Immature natural killer cell (primary cell): ENCODE data around the gene FARP2. TPM values are rescaled to one million over a fixed set of nuclear protein-coding genes. Genes with fewer than 3 reads are reported as not detected.

ENCODE experiments used
- DNase-seq, 3 donors: peaks; one replicate each; pipeline ENCODE4 v3.0.0; 2022; ENCODE audit warnings: mixed read lengths in 1 of 3
- H3K27ac Mint-ChIP-seq, 6 donors: one replicate each; pipeline ENCODE4 v1.8.0; 2020; ENCODE audit warnings: mixed read lengths in 6 of 6, mild to moderate bottlenecking in 5 of 6, inconsistent platforms in 4 of 6, moderate library complexity in 3 of 6
- H3K27me3 Mint-ChIP-seq, 3 donors: one replicate each; pipeline ENCODE4 v1.8.0; 2020 to 2021; ENCODE audit warnings: low read depth in 3 of 3, mild to moderate bottlenecking in 3 of 3, mixed read lengths in 3 of 3, moderate library complexity in 3 of 3, inconsistent platforms in 1 of 3
- H3K36me3 Mint-ChIP-seq, 3 donors: one replicate each; pipeline ENCODE4 v1.8.0; 2020; ENCODE audit warnings: mixed read lengths in 3 of 3, inconsistent platforms in 2 of 3, mild to moderate bottlenecking in 2 of 3
- H3K4me1 Mint-ChIP-seq, 2 donors: one replicate each; pipeline ENCODE4 v1.8.0; 2020; ENCODE audit warnings: inconsistent platforms in 2 of 2, mild to moderate bottlenecking in 2 of 2, mixed read lengths in 2 of 2, moderate library complexity in 1 of 2
- H3K4me3 Mint-ChIP-seq, 5 donors: one replicate each; pipeline ENCODE4 v1.8.0; 2020; ENCODE audit warnings: mild to moderate bottlenecking in 5 of 5, mixed read lengths in 5 of 5, inconsistent platforms in 3 of 5, moderate library complexity in 3 of 5
- H3K9me3 Mint-ChIP-seq, 6 donors: one replicate each; pipeline ENCODE4 v1.8.0; 2020; ENCODE audit warnings: mild to moderate bottlenecking in 6 of 6, mixed read lengths in 6 of 6, inconsistent platforms in 4 of 6, moderate library complexity in 3 of 6
- polyA plus RNA-seq, 3 donors: library from polyadenylated mRNA; unstranded; fragments of 300-500 nt; fragmentation: Illumina TruSeq; gene quantifications; one replicate each; pipeline ENCODE4 v1.2.3, GENCODE V29; 2021

Gene FARP2
- polyA plus RNA-seq, 3 donors from 2014 or later, result 5.3 to 8.3 (median 8.2) TPM

DNA sequence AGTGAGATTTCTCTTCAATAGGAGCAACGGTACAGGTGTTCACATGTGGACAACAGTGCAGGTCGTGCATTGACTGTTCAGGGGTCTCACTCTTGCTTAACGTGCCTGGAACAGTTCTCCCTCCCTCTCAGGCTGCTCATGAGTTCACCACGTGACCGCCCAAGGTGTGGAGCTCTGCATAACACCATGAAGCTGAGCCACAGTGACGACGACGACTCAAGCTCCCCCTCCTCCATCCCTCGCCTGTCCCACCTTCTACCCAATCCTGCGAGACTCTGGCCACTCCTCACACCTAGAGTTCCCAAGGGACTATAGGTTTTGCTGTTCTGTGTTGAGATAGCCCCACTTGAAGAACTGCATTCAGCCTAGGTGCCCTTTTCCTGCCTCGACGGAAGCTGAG, 109.5 kb downstream of the FARP2 start:
- H3K9me3 Mint-ChIP-seq, result no peaks in the 10 kb centered on the region
- H3K27ac Mint-ChIP-seq, result no peak overlapping the region
- H3K36me3 Mint-ChIP-seq, result peaks cover 0 to 9% (median 4%) of the 10 kb centered on the region in 3 donors
- no peaks in the 10 kb centered on the region for H3K4me1 Mint-ChIP-seq
- DNase-seq, result no peak
- no peak overlapping the region for H3K4me3 Mint-ChIP-seq
- H3K27me3 Mint-ChIP-seq, result peaks cover 0 to 7% (median 6%) of the 10 kb centered on the region in 3 donors

DNA sequence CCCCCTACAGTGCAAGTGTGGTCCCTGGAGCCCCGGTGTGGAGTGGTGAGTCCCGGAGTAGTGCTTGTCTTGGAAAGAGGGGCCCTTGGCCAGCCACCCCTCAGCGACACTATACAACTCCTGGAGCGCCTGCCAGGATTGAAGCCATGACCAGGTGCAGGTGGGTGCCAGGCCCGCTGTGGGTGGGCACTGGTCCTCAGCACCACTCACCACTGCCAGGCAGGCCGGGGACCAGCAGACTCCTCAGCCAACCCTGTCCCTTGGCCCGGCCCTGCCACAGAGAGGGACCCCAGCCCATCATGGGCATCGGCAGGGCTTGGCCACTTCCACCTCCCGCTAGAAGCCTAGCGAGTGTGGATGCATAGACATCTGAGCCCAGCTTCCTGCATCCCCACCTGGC, 110.1 kb downstream of the FARP2 start:
- no peak overlapping the region for H3K4me3 Mint-ChIP-seq
- DNase-seq, result no peak
- H3K36me3 Mint-ChIP-seq, result peaks cover 0 to 9% (median 4%) of the 10 kb centered on the region in 3 donors
- H3K27ac Mint-ChIP-seq, result no peak overlapping the region
- no peaks in the 10 kb centered on the region for H3K4me1 Mint-ChIP-seq
- H3K9me3 Mint-ChIP-seq, result no peaks in the 10 kb centered on the region
- H3K27me3 Mint-ChIP-seq, result peaks cover 0 to 7% (median 3%) of the 10 kb centered on the region in 3 donors

DNA sequence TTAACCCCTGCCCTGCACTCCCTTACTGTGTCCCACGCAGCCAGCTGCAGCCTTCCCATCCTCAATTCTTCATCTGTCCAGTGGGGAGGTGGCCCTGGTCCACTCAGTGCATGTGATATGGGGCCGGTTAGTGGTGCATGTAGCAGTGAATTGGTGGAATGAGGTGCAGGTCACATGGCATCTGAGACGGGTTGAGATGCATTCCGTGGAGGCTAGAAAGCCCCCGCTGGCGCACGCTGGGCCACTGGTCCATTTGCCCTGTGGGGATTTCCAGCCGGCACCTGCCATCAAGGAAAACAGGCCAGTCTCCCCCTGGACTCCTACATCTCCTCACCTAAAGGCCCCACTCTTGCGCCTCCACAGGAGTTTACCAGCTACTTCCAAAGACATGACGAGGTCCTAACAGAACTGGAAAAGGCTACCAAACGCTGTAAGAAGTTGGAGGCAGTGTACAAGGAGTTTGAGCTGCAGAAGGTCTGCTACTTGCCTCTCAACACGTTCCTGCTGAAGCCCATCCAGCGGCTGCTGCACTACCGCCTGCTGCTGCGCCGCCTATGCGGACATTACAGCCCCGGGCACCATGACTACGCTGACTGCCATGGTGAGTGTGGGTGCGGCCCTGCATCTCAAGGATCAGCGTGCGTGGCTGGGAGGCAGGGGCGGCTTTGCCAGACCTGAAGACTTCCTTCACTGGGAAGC, 111.8 kb downstream of the FARP2 start:
- no peak overlapping the region for H3K4me3 Mint-ChIP-seq

DNA sequence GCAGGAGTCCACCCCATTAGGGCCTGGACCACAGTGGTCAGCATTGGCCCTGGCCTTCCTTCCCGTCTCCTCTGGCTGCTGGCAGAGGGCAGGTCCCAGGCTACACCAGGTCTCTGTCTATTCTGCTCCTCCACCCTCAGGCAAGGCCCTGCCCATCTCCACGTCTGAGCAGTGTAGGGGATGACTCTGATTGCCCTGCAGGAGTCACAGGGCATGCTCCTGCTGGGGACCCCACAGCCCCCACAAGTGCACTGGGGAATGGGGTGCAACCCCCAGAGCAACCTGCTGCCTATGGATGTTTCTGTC, 112.3 kb downstream of the FARP2 start:
- H3K4me3 Mint-ChIP-seq, result no peak overlapping the region
- peaks cover 2 to 13% (median 5%) of the 10 kb centered on the region in 3 donors for H3K27me3 Mint-ChIP-seq
- H3K4me1 Mint-ChIP-seq, result no peaks in the 10 kb centered on the region
- no peak overlapping the region for H3K27ac Mint-ChIP-seq
- peaks cover 0 to 7% (median 4%) of the 10 kb centered on the region in 3 donors for H3K36me3 Mint-ChIP-seq
- DNase-seq, result no peak
- no peaks in the 10 kb centered on the region for H3K9me3 Mint-ChIP-seq

More for the DNA sequence above, 111.8 kb downstream of the FARP2 start:
- H3K4me1 Mint-ChIP-seq, result no peaks in the 10 kb centered on the region
- H3K36me3 Mint-ChIP-seq, result peaks cover 0 to 9% (median 4%) of the 10 kb centered on the region in 3 donors
- peaks cover 2 to 13% (median 5%) of the 10 kb centered on the region in 3 donors for H3K27me3 Mint-ChIP-seq
- H3K27ac Mint-ChIP-seq, result no peak overlapping the region
- H3K9me3 Mint-ChIP-seq, result no peaks in the 10 kb centered on the region
- DNase-seq, result no peak

DNA sequence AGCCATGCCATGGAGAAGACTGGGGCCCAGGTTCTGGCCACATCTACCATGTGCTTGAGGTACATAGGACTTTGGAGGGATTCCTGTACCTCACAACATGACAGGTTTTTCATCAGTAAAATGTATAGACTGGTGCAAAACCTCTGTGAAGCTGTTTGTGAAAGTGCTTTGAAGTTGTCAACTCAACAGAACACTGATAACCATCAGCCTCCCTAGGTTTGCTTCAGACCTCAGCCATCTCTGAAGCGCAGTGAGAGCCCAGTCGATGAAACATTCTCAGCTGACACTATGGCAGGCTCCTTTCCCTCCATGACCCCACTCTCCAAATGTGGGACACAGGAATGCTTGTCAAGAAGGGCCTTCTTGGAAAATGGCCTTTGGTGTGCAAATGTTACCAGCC, 113.7 kb downstream of the FARP2 start:
- no peak for DNase-seq
- Mint-ChIP-seq H3K4me3 (no peak overlapping the region), H3K27ac (no peak overlapping the region), H3K4me1 (no peaks in the 10 kb centered on the region), H3K9me3 (no peaks in the 10 kb centered on the region), H3K27me3 (peaks cover 2 to 13% (median 5%) of the 10 kb centered on the region in 3 donors), H3K36me3 (peaks cover 0 to 4% (median 3%) of the 10 kb centered on the region in 3 donors)

DNA sequence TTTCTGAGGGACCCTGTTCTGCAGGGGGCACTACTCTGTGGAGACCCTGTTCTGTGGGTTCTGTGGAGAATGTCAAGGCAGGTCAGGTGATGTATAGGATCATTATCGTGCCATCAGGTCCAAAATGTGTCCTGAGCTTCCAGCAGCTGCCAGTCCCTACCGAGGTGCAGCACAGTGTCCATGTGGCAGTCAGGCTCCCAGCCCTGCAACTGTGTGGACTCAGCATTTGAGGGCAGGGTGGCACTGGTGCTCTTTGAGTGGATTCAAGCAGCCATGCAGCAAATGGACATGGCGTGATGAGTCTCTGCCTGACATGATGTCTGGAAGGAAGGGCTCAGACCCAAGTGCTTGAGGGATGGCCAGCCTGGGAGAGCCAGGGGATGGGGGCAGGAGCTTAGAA, 117.3 kb downstream of the FARP2 start:
- Mint-ChIP-seq H3K9me3 (no peaks in the 10 kb centered on the region), H3K27me3 (peaks cover 0 to 10% (median 5%) of the 10 kb centered on the region in 3 donors), H3K36me3 (peaks cover 0 to 8% (median 0%) of the 10 kb centered on the region in 3 donors), H3K4me1 (no peaks in the 10 kb centered on the region), H3K27ac (no peak overlapping the region), H3K4me3 (no peak overlapping the region)
- DNase-seq, result no peak

DNA sequence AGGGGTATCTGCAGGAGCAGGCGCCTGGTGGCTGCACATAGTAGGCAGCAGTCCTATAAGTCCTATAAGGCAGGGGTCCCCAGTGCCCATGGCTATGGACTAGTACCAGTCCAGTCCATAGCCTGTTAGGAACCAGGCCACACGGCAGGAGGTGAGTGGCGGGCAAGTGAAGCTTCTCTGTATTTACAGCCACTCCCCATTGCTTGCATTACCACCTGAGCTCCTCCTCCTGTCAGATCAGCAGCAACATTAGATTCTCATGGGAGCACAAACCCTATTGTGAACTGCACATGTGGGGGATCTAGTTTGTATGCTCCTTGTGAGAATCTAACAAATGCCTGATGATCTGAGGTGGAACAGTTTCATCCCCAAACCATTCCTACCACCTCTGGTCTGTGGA, 119.2 kb downstream of the FARP2 start:
- no peak for DNase-seq
- H3K27ac Mint-ChIP-seq, result no peak overlapping the region
- no peaks in the 10 kb centered on the region for H3K9me3 Mint-ChIP-seq
- H3K4me1 Mint-ChIP-seq, result no peaks in the 10 kb centered on the region
- no peak overlapping the region for H3K4me3 Mint-ChIP-seq
- H3K27me3 Mint-ChIP-seq, result peaks cover 0 to 10% (median 5%) of the 10 kb centered on the region in 3 donors
- H3K36me3 Mint-ChIP-seq, result peaks cover 0 to 11% (median 3%) of the 10 kb centered on the region in 3 donors

DNA sequence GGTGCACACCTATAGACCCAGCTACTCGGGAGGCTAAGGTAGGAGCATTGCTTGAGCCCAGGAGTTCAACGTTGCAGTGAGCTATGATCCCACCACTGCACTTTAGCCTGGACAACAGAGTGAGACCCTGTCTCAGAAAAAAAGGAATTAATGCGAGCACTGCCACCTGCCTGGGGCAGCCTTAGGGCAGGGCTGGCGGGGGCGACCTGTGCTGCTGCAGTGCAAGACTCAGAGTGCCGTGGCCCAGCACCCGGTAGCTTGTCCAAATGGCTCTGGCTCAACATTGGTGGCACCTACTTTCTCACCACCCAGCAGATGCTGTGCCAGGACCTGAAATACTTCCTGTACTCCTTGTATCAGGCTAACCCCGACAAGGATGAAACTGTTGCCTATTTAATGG, 122.1 kb downstream of the FARP2 start:
- H3K4me3 Mint-ChIP-seq, result no peak overlapping the region
- H3K4me1 Mint-ChIP-seq, result no peaks in the 10 kb centered on the region
- DNase-seq, result no peak
- H3K9me3 Mint-ChIP-seq, result no peaks in the 10 kb centered on the region
- peak overlapping the region in 1 of 6 donors; percentile 49 for H3K27ac Mint-ChIP-seq
- H3K27me3 Mint-ChIP-seq, result no peaks in the 10 kb centered on the region
- peaks cover 0 to 9% (median 3%) of the 10 kb centered on the region in 3 donors for H3K36me3 Mint-ChIP-seq

DNA sequence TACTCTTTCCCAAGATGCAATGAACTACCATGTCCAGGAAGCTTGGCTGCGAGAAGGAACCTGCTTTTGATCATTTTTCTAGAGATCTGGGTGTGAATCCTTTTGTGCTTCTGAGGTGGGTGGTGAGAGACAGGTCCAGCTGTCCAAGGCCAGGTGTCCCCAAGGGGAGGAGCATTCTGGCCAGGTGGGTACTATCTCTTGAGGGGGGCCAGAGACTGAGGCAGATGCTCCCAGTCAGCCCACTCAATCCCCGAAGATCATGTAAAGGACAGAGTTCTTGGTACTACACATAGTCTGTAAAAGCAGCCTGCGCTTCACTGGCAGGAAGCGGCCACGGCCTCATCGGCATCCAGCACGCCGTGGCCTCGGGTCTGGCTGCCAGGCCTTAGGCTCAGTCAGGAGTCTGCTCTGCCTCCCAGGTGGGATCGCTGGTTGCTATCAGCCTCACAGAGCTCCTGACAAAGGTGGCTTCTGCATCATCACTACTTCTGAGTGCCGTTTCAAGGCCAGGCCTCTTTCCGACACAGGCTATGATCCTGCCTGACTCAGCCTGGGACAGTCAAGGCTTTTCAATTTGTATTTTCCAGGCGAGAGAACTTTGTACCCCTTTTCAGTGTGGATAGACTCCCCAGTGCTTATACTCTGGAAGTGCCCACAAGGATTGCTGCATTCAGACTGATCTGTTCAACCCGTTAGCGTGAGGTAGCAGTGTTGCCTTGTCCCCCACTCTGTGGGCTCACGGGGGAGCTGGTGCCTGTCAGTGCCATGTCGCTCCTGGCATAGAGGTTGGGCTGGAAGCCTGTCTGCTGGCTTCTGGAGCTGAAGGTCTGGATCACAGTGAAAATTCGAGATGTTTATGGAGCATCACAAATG, 123.2 kb downstream of the FARP2 start:
- Mint-ChIP-seq H3K36me3 (peaks cover 0 to 9% (median 3%) of the 10 kb centered on the region in 3 donors), H3K27ac (no peak overlapping the region), H3K4me1 (no peaks in the 10 kb centered on the region), H3K9me3 (no peaks in the 10 kb centered on the region), H3K27me3 (peaks cover 0 to 2% (median 0%) of the 10 kb centered on the region in 3 donors), H3K4me3 (no peak overlapping the region)
- no peak for DNase-seq

DNA sequence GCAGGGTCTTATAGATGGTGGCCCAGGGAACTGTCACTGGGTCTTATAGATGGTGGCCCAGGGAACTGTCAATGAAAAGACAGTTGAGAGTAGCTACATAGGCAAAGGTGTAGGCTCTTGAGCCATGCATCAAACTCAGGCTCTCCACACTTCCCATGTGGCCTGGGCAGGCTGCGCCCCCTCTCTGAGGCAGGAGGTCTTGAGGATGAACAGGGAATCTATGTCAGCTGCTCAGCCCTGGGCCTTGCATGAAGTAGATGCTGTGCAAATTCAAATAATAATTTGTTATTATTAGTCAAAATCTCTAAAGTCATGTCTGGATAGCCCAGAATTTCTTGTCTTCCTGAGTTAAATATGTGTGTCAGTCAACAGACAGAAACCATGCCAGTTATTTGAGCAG, 125.6 kb downstream of the FARP2 start:
- H3K36me3 Mint-ChIP-seq, result peaks cover 0 to 9% (median 3%) of the 10 kb centered on the region in 3 donors
- H3K4me1 Mint-ChIP-seq, result no peaks in the 10 kb centered on the region
- no peak overlapping the region for H3K27ac Mint-ChIP-seq
- H3K9me3 Mint-ChIP-seq, result no peaks in the 10 kb centered on the region
- H3K4me3 Mint-ChIP-seq, result no peak overlapping the region
- DNase-seq, result no peak
- H3K27me3 Mint-ChIP-seq, result peaks cover 0 to 6% (median 2%) of the 10 kb centered on the region in 3 donors

DNA sequence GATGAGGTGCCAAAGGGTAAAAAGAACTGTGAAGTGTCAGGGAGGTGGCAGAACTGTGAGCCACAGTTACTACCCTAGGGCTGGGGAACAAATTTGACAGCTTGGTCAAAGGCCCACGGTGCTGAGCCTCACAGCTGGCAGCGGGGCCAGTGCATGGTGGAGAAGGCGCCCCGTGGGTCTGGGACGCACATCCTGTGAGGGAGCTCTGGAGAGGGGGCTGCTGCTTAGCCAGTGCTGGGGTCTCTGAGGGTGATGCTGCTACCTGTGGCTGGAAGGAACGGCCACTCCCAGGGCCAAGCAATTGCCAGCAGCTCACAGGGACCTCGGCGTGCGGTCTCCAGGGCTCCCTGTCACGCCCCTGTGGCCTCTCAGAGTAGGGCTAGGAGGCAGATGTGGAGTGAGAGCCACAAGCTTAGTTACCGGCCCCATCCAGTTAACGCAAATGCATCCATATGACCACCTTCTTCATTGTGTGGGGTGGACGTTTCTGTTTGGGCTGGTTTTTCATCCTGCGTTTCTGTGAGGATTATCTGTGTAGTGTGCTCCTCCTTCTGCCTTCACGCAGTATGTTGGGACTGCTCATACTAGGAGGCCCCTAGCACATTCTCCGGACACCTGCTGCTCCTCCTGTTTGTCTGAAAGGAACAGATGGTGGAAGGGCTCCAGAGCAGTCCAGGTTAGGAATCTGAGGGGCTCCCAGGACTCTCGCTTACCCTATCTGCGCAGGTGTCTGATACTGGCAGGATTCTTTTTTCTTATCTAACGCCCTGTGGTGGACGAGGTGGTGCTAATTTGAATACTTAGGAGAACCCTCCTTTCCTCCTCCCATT, 126.3 kb downstream of the FARP2 start:
- H3K4me3 Mint-ChIP-seq, result no peak overlapping the region
- peaks cover 0 to 6% (median 4%) of the 10 kb centered on the region in 3 donors for H3K27me3 Mint-ChIP-seq
- no peak overlapping the region for H3K27ac Mint-ChIP-seq
- no peaks in the 10 kb centered on the region for H3K9me3 Mint-ChIP-seq
- H3K36me3 Mint-ChIP-seq, result peaks cover 0 to 7% (median 3%) of the 10 kb centered on the region in 3 donors
- no peak for DNase-seq
- no peaks in the 10 kb centered on the region for H3K4me1 Mint-ChIP-seq

DNA sequence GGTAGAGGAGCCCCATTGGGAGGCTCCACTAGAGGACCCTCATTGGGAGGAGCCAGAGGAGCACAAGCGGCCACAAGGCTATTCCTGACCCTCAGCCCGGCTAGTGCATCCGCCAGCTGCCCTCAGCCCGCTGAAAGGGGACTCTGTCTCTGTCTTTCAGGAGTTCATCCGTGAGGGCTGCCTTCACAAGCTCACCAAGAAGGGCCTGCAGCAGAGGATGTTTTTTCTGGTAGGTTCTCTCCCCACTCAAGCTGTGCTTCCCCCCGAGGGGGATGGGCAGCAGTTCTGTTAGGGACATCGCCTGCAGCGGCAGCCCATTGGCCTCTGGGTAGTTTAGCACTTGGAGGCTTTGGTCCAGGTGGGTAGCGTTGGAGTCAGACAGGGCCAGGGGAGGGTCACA, 127.2 kb downstream of the FARP2 start:
- no peak overlapping the region for H3K4me3 Mint-ChIP-seq
- H3K36me3 Mint-ChIP-seq, result peaks cover 0 to 5% (median 3%) of the 10 kb centered on the region in 3 donors

DNA sequence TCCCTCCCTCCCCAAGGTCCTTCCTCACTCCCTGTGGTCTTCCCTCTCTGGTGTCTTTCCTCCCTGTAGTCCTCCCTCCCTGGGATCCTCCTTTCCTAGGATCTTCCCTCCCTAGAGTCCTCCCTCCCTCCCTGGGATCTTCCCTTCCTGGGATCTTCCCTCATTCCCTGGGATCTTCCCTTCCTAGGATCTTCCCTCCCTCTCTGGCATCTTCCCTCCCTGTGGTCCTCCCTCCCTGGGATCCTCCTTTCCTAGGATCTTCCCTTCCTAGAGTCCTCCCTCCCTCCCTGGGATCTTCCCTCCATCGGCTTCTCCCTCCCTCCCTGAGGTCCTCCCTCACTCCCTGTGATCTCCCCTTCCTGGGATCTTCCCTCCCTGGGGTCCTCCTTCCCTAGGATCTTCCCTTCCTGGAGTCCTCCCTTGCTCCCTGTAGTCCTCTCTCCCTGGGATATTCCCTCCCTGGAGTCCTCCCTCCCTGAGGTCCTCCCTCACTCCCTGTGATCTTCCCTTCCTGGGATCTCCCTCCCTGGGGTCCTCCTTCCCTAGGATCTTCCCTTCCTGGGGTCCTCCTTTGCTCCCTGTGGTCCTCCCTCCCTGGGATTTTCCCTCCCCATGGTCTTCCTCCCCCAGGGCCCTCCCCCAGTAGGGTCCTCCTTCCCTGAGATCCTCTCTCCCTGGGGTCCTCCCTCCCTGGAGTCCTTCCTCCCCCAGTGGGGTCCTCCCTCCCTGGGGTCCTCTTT, 129.3 kb downstream of the FARP2 start:
- H3K27ac Mint-ChIP-seq, result no peak overlapping the region
- H3K36me3 Mint-ChIP-seq, result peaks cover 0 to 2% (median 0%) of the 10 kb centered on the region in 3 donors
- no peak overlapping the region for H3K4me3 Mint-ChIP-seq
- no peaks in the 10 kb centered on the region for H3K4me1 Mint-ChIP-seq
- H3K9me3 Mint-ChIP-seq, result no peaks in the 10 kb centered on the region
- H3K27me3 Mint-ChIP-seq, result peaks cover 0 to 6% (median 4%) of the 10 kb centered on the region in 3 donors
- DNase-seq, result no peak

More for the DNA sequence above, 127.2 kb downstream of the FARP2 start:
- Mint-ChIP-seq H3K9me3 (no peaks in the 10 kb centered on the region), H3K27ac (no peak overlapping the region), H3K27me3 (peaks cover 0 to 6% (median 4%) of the 10 kb centered on the region in 3 donors), H3K4me1 (no peaks in the 10 kb centered on the region)
- no peak for DNase-seq
